NCI-H128 (cell line): ENCODE measurements around the gene ETV6.

Source experiments
- DNase-seq: peaks from one replicate; lab custom pipeline; 2025; ENCODE audit not compliant: unreplicated experiment; lab: John Stamatoyannopoulos, UW

Gene ETV6

GRCh38 chr12:11642785-11643184 lies 6.7 kb upstream of the ETV6 start:
- DNase-seq, result no peak

- no peak for DNase-seq
These were observed 4.1 kb upstream of the ETV6 start for GRCh38 chr12:11645391-11645790.

- DNase-seq, result peak; percentile 84
These were observed 711 bp upstream of the ETV6 start for GRCh38 chr12:11648514-11649412.

- DNase-seq, result no peak
These were observed 1.1 kb downstream of the ETV6 start for GRCh38 chr12:11650286-11651281.

GRCh38 chr12:11651381-11651780 lies 1.9 kb downstream of the ETV6 start:
- DNase-seq, result no peak

GRCh38 chr12:11651785-11652184 lies 2.3 kb downstream of the ETV6 start:
- DNase-seq, result no peak

- no peak for DNase-seq
These were observed 3.0 kb downstream of the ETV6 start for GRCh38 chr12:11652351-11653040.

- DNase-seq, result no peak
These were observed 3.8 kb downstream of the ETV6 start for GRCh38 chr12:11653215-11653753.

- DNase-seq, result no peak
These were observed 4.9 kb downstream of the ETV6 start for GRCh38 chr12:11654338-11654737.

- no peak for DNase-seq
These were observed 5.3 kb downstream of the ETV6 start for GRCh38 chr12:11654802-11655201.

- no peak for DNase-seq
These were observed 6.4 kb downstream of the ETV6 start for GRCh38 chr12:11655842-11656241.

- no peak for DNase-seq
These were observed 7.1 kb downstream of the ETV6 start for GRCh38 chr12:11656550-11656949.

- DNase-seq, result no peak
These were observed 8.0 kb downstream of the ETV6 start for GRCh38 chr12:11657511-11657910.

GRCh38 chr12:11658791-11659190 lies 9.3 kb downstream of the ETV6 start:
- DNase-seq, result no peak

GRCh38 chr12:11660624-11661023 lies 11.2 kb downstream of the ETV6 start:
- no peak for DNase-seq

- no peak for DNase-seq
These were observed 12.1 kb downstream of the ETV6 start for GRCh38 chr12:11661491-11662089.

GRCh38 chr12:11662369-11662768 lies 12.9 kb downstream of the ETV6 start:
- no peak for DNase-seq

GRCh38 chr12:11663130-11663529 lies 13.7 kb downstream of the ETV6 start:
- DNase-seq, result no peak

- DNase-seq, result no peak
These were observed 14.6 kb downstream of the ETV6 start for GRCh38 chr12:11664101-11664500.
